HepG2 (cell line): ENCODE data around the gene PLXDC2.

Experiments
- AHDC1 ChIP-seq: sonication (generic); formaldehyde crosslinking; IDR thresholded peaks from 2 replicates; pipeline ENCODE4 v1.5.1; 2020; ENCODE audit warnings: mild to moderate bottlenecking, missing genetic modification reagents, borderline replicate concordance
- CTCF ChIP-seq: sonication (generic); formaldehyde crosslinking; IDR thresholded peaks from 2 replicates; pipeline ENCODE4 v1.5.0; 2020; ENCODE audit warnings: mild to moderate bottlenecking, missing genetic modification reagents, moderate library complexity
- FOXO4 ChIP-seq: sonication (generic); formaldehyde crosslinking; conservative IDR thresholded peaks from 2 replicates; pipeline ENCODE4 v1.8.1; 2023; ENCODE audit warnings: missing genetic modification reagents
- HDAC1 ChIP-seq: sonication (generic); formaldehyde crosslinking; IDR thresholded peaks from 2 replicates; pipeline ENCODE4 v1.5.1; 2020; ENCODE audit warnings: mild to moderate bottlenecking, missing genetic modification reagents
- HNRNPH1 ChIP-seq: fragments of 200-400 bp; formaldehyde crosslinking; optimal IDR thresholded peaks from 2 replicates; pipeline ENCODE3; 2017; ENCODE audit warnings: mild to moderate bottlenecking, low read depth, low read length
- MAX ChIP-seq: IDR thresholded peaks from 2 replicates; pipeline ENCODE4 v1.6.1; 2012; ENCODE audit warnings: inconsistent platforms
- PHF8 ChIP-seq: sonication (generic); formaldehyde crosslinking; IDR thresholded peaks from 2 replicates; pipeline ENCODE4 v1.5.0; 2020; ENCODE audit warnings: missing genetic modification reagents
- SETDB1 ChIP-seq: sonication (generic); formaldehyde crosslinking; IDR thresholded peaks from 2 replicates; pipeline ENCODE4 v1.5.1; 2020; ENCODE audit warnings: missing genetic modification reagents, mild to moderate bottlenecking, borderline replicate concordance
- TEF ChIP-seq: sonication (generic); formaldehyde crosslinking; IDR thresholded peaks from 2 replicates; pipeline ENCODE4 v1.5.0; 2020; ENCODE audit warnings: missing genetic modification reagents
- ZNF564 ChIP-seq: sonication (generic); formaldehyde crosslinking; IDR thresholded peaks from 2 replicates; pipeline ENCODE4 v1.8.1; 2023; ENCODE audit warnings: mild to moderate bottlenecking, missing genetic modification reagents
- ZNF770 ChIP-seq: sonication (generic); formaldehyde crosslinking; IDR thresholded peaks from 2 replicates; pipeline ENCODE4 v1.5.0; 2020; ENCODE audit warnings: mild to moderate bottlenecking, missing genetic modification reagents

GRCh38 chr10:19800161-19800560, 16.1 kb upstream of the PLXDC2 start:
- TF ChIP-seq CTCF (CRISPR knock-in tag): no peak
- TF ChIP-seq AHDC1 (CRISPR knock-in tag): no peak
- no peak for TF ChIP-seq TEF (CRISPR knock-in tag)
- no peak for TF ChIP-seq PHF8 (CRISPR knock-in tag)
- no peak for TF ChIP-seq SETDB1 (CRISPR knock-in tag)
- TF ChIP-seq ZNF770 (CRISPR knock-in tag): no peak
- TF ChIP-seq FOXO4 (CRISPR knock-in tag): no peak
- no peak for TF ChIP-seq HDAC1 (CRISPR knock-in tag)
- TF ChIP-seq ZNF564 (CRISPR knock-in tag): no peak
- no peak for TF ChIP-seq MAX
- no peak for TF ChIP-seq HNRNPH1
